Activated CD8-positive, alpha-beta memory T cell treated with anti-CD3 and anti-CD28 coated beads, Interleukin-2, amount 50 U/mL, for 24 hours (primary cell): ENCODE measurements around the gene GXYLT2.

Experiments used
- DNase-seq: peaks from one replicate; pipeline ENCODE4 v3.0.0-alpha.2; 2020; ENCODE audit errors: extremely low read depth

Gene GXYLT2

DNA sequence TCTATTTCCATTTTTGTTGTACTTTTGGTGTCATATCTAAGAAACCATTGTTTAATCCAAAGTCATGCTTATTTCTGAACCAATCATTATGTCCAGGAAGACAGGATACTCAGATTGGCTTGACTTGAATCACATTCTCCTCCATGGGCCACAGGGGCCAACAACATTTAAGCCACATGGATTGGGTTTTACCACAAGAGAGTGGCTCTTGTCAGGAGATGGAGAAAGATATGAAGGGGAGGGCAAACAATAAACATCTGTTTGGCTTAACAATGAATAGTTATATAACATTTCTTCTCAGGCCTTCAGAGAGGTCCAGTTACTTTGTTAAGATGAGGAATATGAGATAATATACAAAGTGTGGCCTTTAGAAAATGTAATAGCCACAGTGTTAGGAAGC, 44.6 kb downstream of the GXYLT2 start:
- no peak for DNase-seq

- DNase-seq = no peak
Measured at GRCh38 chr3:72938471-72939265, 50.8 kb downstream of the GXYLT2 start.

DNA sequence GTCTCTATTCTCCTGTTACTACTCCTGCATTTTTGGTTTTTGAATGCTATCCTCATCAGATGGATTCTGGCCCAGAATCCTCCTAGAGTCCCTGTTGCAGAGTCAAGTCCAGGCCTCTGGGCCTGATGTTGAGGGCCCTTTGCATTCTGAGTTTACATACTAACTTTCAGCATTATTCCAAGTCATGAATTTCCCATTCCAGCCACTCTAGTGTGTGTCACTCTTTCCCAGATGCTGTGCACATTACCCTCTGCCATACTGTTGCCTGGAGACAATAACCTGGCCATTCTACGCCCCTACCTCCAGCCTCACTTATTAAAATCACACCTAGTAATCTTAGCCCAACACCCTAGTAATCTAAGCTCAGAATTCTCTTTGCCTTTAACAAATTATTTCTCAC, 53.4 kb downstream of the GXYLT2 start:
- no peak for DNase-seq

- DNase-seq = no peak
Measured at GRCh38 chr3:72942427-72942826, 54.6 kb downstream of the GXYLT2 start.

DNA sequence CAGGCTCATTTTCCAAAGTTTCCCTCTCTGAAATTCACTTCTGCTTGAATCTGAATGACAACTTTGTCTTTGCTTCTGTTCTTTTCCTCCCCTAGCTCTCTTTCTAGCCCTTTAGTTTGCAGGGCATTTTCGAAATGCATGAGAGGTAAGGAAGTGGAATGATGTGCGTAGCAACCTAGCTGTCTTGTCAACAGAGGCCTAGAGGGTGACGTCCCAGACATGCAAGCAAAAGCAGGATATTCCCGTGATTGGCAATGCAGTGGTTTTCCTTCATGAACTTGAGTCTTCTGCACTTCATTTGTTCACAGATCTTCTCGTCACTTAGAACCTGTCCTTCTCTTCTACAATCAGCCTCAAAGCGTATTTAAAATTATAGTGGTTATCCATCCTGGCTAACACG, 56.9 kb downstream of the GXYLT2 start:
- no peak for DNase-seq

- DNase-seq = no peak
Measured at GRCh38 chr3:72947715-72948490, 60.1 kb downstream of the GXYLT2 start.

- DNase-seq = no peak
Measured at GRCh38 chr3:72949016-72949415, 61.2 kb downstream of the GXYLT2 start.

DNA sequence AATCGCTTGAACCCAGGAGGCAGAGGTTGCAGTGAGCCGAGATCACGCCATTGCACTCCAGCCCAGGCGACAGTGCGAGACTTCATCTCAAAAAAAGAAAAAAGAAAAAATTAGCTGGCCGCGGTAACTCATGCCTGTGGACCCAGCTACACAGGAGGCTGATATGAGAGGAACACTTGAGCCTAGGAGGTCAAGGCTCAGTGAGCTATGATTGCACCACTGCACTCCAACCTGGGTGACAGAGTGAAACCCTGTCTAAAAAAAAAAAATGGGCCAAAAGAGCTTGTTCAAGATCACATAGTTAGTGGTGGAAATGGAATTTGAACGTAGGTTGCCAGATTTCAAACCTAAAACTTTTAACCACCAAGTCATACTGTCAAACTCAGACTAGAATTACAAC, 62.5 kb downstream of the GXYLT2 start:
- no peak for DNase-seq

DNA sequence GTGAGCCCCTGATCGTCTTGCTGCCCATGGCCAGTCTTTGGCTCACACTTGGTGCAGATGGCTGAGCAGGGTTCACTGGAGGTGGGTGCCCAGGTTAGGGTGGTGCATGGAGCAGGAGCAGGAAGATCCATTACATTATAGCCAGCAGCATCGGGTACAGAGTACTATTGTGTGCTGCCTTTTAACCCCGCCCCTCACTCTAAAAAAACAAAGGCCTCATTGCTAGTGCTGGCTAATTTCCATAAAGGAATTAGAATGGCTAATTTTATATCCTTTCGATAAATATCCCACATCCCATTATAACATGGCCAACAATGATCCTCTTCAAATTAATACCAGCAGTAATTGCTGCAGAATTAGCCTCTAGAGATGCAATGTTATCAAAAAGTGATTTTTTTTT, 63.0 kb downstream of the GXYLT2 start:
- no peak for DNase-seq

DNA sequence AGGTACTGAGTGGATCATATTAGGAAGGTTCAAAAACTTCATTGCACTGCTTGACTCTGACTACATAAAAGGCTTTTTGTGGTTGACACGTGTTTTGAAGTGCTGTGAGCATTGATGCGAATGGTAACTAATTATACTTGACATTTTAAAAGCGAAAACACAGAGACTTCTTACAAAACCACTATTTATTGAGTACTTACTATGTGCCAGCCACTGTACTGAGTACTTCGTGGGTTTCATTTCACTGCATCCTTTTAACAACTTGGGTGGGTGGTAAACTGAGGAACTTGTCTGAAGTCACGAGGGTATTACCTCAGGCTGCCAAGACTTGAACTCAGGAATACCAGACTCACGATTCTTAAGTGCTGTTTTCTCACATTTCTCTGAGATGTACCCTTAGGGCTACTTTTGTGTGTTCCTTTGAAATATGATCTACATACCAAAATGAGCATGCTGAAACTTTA, 63.4 kb downstream of the GXYLT2 start:
- no peak for DNase-seq

GRCh38 chr3:72953325-72953956, 65.6 kb downstream of the GXYLT2 start:
- DNase-seq = no peak

GRCh38 chr3:72957297-72957696, 69.5 kb downstream of the GXYLT2 start:
- no peak for DNase-seq

DNA sequence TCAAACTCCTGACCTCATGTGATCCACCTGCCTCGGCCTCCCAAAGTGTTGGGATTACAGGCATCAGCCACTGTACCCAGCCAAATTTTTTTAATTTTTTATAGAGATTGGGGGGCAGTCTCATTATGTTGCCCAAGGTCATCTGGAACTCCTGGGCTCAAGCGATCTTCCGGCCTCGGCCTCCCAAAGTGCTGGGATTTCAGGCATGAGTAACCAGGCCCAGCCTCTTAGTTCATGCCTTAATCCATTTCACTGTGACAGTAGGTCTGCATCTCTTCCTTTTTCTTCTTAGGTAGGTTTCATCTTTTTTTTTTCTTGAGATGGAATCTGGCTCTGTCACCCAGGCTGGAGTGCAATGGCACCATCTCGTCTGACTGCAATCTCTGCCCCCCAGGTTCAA, 71.5 kb downstream of the GXYLT2 start:
- DNase-seq = no peak

GRCh38 chr3:72960812-72961518, 73.1 kb downstream of the GXYLT2 start:
- DNase-seq = no peak

GRCh38 chr3:72961752-72962151, 73.9 kb downstream of the GXYLT2 start:
- no peak for DNase-seq

GRCh38 chr3:72962317-72962716, 74.5 kb downstream of the GXYLT2 start:
- DNase-seq = no peak

DNA sequence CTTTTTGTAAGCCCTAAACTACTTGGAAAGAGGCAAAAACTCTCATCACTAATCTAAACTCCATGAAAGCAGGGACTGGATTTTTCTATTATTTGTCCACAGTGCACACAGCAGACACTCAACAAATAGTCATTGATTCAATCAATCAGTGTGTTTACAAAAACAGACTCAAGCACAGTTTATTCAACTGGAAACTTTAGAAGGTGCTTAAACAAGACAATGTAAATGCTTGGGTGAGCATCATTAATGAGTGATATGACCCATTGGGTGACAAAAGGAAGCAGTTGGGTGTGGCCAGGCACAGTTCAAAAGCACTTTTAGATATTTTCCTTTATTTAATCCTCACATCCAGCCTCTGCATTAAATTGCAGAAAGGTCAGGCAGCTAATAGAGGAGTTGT, 76.8 kb downstream of the GXYLT2 start:
- no peak for DNase-seq

DNA sequence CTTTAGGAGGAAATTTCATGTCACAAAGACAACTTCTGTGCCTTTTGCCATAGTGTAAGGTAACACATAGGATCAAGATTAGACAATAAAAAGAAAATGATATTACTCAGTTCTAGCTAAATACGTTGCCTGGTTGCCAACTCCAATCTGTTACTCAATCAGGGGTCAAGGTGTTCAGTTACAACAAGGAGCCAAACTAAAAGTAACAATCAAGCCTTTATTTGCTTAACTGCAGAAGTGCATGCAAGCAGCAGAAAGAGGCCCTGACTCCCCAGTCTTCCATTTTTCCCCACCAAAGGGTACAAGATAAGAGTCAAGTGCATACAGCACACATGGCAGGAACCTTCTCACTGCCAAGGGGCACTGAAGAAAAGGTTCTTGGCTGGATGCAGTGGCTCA, 80.4 kb downstream of the GXYLT2 start:
- no peak for DNase-seq

GRCh38 chr3:72969766-72970165, 81.9 kb downstream of the GXYLT2 start:
- DNase-seq = no peak

DNA sequence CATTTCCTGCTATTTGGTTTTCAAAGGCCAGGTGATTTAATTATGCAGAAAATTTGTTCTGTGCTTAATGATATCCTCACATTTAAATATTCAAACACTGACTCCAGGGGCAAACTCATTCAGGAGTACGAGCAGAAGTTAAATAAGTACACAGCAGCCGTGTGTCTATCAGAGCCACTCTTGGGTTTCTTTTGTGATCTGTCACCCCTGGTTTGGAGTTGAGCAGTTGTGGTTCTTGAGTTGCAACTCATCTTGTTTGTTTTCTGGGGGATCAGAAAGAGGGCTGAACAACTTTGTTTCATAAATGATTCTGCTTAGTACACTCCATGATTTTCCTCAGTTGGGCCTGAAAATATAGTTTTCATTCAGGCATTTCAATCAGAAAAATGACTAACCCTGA, 83.1 kb downstream of the GXYLT2 start:
- no peak for DNase-seq

DNA sequence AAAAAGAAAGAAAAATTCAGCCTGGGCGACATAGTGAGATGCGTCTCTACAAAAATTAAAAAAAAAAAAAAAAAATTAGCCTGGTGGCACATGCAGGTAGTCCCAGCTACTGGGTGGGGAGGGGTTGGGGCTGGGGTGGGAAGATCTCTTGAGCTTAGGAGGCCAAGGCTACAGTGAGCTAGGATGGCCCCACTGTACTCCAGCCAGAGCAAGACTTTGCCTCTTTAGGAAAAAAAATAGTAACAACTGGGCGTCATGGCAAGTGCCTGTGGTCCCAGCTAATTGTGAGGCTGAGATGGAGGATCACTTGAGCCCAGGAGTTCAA, 84.8 kb downstream of the GXYLT2 start:
- no peak for DNase-seq

GRCh38 chr3:72973031-72973723, 85.3 kb downstream of the GXYLT2 start:
- DNase-seq = no peak
